GM12801 (cell line): ENCODE results near the gene HEMK1.

Experiments used
- CTCF ChIP-seq: IDR thresholded peaks from one replicate; pipeline ENCODE4 v1.5.1; 2011; ENCODE audit warnings: control low read depth; ENCODE audit not compliant: insufficient read length; ENCODE audit errors: extremely low read depth

The HEMK1 gene

DNA sequence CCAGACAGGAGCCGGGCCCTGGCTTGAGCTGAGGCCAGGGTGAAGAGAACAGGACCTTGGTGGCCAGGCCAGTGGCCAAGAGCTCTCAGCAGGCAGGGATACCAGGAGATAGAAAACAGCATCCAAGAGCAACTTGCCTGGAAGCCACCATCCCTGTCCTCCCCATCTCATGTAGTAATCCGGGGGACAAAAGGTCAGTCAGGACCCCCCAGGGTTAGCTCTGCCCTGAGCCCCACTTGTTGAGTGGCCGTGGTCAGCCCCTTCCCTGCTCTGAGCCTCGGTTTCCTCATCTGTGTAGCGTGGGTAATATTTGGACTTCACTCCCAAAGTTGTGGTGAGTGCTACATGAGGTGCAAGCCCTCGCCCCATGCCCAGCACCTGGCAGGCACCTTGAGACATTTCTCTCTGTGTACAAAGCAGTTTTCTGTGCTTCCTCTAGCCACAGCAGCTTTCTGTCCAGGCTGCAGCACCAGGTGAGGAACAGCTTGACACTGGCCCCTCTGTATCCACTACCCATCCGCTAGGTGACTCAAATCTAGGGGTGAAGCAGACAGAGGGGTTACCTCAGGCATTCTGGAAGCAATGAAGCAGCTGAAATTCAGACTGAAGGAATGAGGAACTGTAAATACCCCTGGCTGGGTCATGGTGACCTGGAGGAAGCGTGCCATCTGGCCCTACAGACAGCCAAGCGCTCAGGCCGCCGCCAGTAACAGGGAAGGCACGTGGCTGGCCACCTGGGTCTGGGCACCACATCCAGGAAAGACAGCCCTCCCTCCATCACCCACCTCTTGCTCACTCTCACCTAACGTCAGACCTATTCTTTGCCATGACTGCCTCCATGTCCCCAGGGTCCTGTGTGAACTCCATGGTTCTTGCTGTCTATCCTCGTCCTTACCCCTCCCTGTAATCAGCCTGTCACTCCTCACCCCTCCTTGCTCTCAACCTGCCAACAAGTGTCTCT, 35.6 kb downstream of the HEMK1 start:
- no peak for TF ChIP-seq CTCF

DNA sequence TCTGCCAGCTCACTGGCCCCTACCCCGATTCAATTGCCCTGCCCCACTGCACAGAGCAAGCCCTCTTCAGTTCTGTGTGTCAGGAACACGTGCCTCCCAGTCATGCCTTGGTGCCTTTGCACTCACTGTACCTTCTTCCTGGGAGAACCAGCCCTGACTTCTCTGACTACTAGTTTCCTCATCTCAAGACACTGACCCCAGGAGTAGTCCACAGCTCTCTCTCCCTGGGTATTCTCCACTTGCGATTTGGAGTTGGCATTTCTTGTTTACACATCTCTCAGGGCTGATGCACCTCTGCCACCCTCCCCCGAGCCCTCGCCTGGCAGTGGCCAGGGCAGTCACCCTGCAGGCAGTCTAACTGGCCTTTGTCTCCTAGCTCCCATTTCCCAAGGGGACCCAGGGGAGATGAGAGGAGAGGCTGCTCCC, 36.6 kb downstream of the HEMK1 start:
- no peak for TF ChIP-seq CTCF

GRCh38 chr3:50606596-50606995, 37.3 kb downstream of the HEMK1 start:
- no peak for TF ChIP-seq CTCF

GRCh38 chr3:50607271-50608091, 38.2 kb downstream of the HEMK1 start:
- no peak for TF ChIP-seq CTCF

DNA sequence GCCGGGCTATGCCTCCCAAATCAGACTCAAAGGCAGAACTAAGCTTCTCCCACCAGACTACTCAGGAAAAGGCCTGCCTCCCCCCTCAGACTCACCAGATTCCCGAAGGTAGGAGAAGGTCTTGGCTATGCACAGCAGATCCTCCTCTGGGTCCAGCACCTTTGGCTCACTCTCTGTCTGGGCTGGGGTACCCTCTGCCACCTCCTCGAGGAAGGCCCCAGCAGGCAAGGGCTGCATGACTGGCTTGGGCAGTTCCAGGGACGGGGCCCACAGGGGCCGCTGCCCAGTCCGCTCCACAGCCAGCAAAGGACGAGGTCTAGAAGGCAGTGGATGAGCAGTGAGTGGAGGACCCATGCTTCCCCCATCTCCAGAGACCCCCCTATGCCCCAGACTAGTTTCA, 39.0 kb downstream of the HEMK1 start:
- TF ChIP-seq CTCF: no peak

- TF ChIP-seq CTCF: no peak
Observed at GRCh38 chr3:50609071-50609762, 39.9 kb downstream of the HEMK1 start.

GRCh38 chr3:50609763-50610085, 40.4 kb downstream of the HEMK1 start:
- TF ChIP-seq CTCF: no peak
